NCI-H226 (cell line): ENCODE results near the gene RDH8.

ENCODE experiments used
- DNase-seq: peaks from one replicate; pipeline ENCODE4 v3.0.0-alpha.2; 2015

Gene RDH8

GRCh38 chr19:10013316-10013715, at the start of gene RDH8:
Gene RDH8 (plus strand): TSS chr19:10013483. CDS start chr19:10013498, 15 bp downstream.
- DNase-seq, result no peak

- no peak for DNase-seq
These were observed 47.3 kb upstream of the RDH8 start for GRCh38 chr19:9966024-9966423.

- DNase-seq, result no peak
These were observed 46.8 kb upstream of the RDH8 start for GRCh38 chr19:9966448-9966847.

- DNase-seq, result no peak
These were observed 46.0 kb upstream of the RDH8 start for GRCh38 chr19:9967326-9967725.

GRCh38 chr19:9968820-9969687, 44.2 kb upstream of the RDH8 start:
- DNase-seq, result no peak

GRCh38 chr19:9969688-9969975, 43.7 kb upstream of the RDH8 start:
- DNase-seq, result no peak

GRCh38 chr19:9970481-9970880, 42.8 kb upstream of the RDH8 start:
- DNase-seq, result no peak

- DNase-seq, result no peak
These were observed 42.0 kb upstream of the RDH8 start for GRCh38 chr19:9971166-9971897.

GRCh38 chr19:9972103-9972502, 41.2 kb upstream of the RDH8 start:
- no peak for DNase-seq

- DNase-seq, result no peak
These were observed 31.6 kb upstream of the RDH8 start for GRCh38 chr19:9981406-9982260.

GRCh38 chr19:9986787-9987281, 26.4 kb upstream of the RDH8 start:
- DNase-seq, result no peak

- DNase-seq, result no peak
These were observed 23.8 kb upstream of the RDH8 start for GRCh38 chr19:9989504-9989903.

GRCh38 chr19:9991425-9992191, 21.7 kb upstream of the RDH8 start:
- DNase-seq, result no peak

- no peak for DNase-seq
These were observed 18.2 kb upstream of the RDH8 start for GRCh38 chr19:9995084-9995483.

- no peak for DNase-seq
These were observed 17.3 kb upstream of the RDH8 start for GRCh38 chr19:9995999-9996398.

- no peak for DNase-seq
These were observed 16.7 kb upstream of the RDH8 start for GRCh38 chr19:9996541-9996940.

GRCh38 chr19:10000171-10000826, 13.0 kb upstream of the RDH8 start:
- no peak for DNase-seq

GRCh38 chr19:10001899-10002298, 11.4 kb upstream of the RDH8 start:
- DNase-seq, result no peak

- DNase-seq, result no peak
These were observed 10.0 kb upstream of the RDH8 start for GRCh38 chr19:10003271-10003670.

- DNase-seq, result no peak
These were observed 8.7 kb upstream of the RDH8 start for GRCh38 chr19:10004617-10005016.

- no peak for DNase-seq
These were observed 7.5 kb upstream of the RDH8 start for GRCh38 chr19:10005632-10006334.
